Heart right ventricle (tissue), 16 donors: ENCODE data around the gene NDFIP1. TPM values are rescaled to one million over a fixed set of nuclear protein-coding genes. Genes with fewer than 3 reads are reported as not detected.

Experiments used
- ATAC-seq, 8 donors: fragments of 200-7000 bp; cut with Tn5 transposase; one replicate each; pipeline ENCODE4 v1.9.1; 2020; ENCODE audit warnings: mild to moderate bottlenecking in 8 of 8, moderate library complexity in 8 of 8, moderate number of reproducible peaks in 1 of 8
- DNase-seq, 2 donors: peaks; one replicate each; pipeline ENCODE4 v3.0.0-alpha.2; 2020
- H3K27ac ChIP-seq, 10 donors: fragments of 200-600 bp; sonication (generic) in 2 of 10; one replicate each; pipeline versions ENCODE4 v1.5.0 to v1.8.0; 2020 to 2022; ENCODE audit warnings: mild to moderate bottlenecking in 3 of 10
- H3K27me3 ChIP-seq, 7 donors: fragments of 200-600 bp; one replicate each; pipeline ENCODE4 v1.8.0; 2021 to 2022; ENCODE audit warnings: mild to moderate bottlenecking in 2 of 7
- H3K36me3 ChIP-seq, 9 donors: fragments of 200-600 bp; sonication (generic) in 1 of 9; one replicate each; pipeline versions ENCODE4 v1.5.0 to v1.8.0; 2020 to 2022; ENCODE audit warnings: mild to moderate bottlenecking in 2 of 9
- H3K4me1 ChIP-seq, 9 donors: fragments of 200-600 bp; sonication (generic) in 1 of 9; one replicate each; pipeline versions ENCODE4 v1.5.0 to v1.8.0; 2020 to 2022; ENCODE audit warnings: mild to moderate bottlenecking in 4 of 9
- H3K4me3 ChIP-seq, 10 donors: fragments of 200-600 bp; sonication (generic) in 2 of 10; one replicate each; pipeline versions ENCODE4 v1.5.0 to v1.8.0; 2020 to 2022; ENCODE audit warnings: mild to moderate bottlenecking in 7 of 10, moderate library complexity in 2 of 10
- H3K9me3 ChIP-seq, 11 donors: fragments of 200-600 bp in 10 of 11; sonication (generic) in 2 of 11; one replicate each; pipeline versions ENCODE4 v1.5.0 to v1.8.0; 2013 to 2022; ENCODE audit warnings: mild to moderate bottlenecking in 2 of 11, control low read depth in 1 of 11, moderate library complexity in 1 of 11
- WGBS, 2 donors: extraction: QIAGEN DNeasy Blood & Tissue Kit; methylation state at CpG; one replicate each; pipeline ENCODE4 v1.1.7; 2013; ENCODE audit warnings: inconsistent platforms in 1 of 2; 5-methylcytosine and 5-hydroxymethylcytosine counted together
- intact Hi-C, 10 donors: fragments of 100-400 bp; cut with DNase I; formaldehyde crosslinking; loops; one replicate each; pipeline versions ENCODE4 v1.11.1 to v1.14.2; 2022
- polyA plus RNA-seq, 2 donors: library from polyadenylated mRNA; stranded (reverse); fragments of 200-250 nt; gene quantifications; one replicate each; pipeline ENCODE4 v1.2.3, GENCODE V29; 2013
- total RNA-seq, 10 donors: library from RNA; stranded (reverse); fragmentation: NEBNext Ultra II Directional in 3 of 10; extraction: Animal tissue kit (Norgen Biotek cat#: 25700) in 3 of 10; gene quantifications; one replicate each; pipeline versions ENCODE4 v1.2.1 to v1.2.4, GENCODE V29; 2021 to 2023
- TF ChIP-seq, protein P1 (sequence below), 9 donors: fragments of 200-600 bp; sonication (generic) in 2 of 9; IDR thresholded peaks; one replicate each; pipeline versions ENCODE4 v1.5.0 to v1.8.0; 2021 to 2022; ENCODE audit warnings: antibody characterized with exemption in 9 of 9, mild to moderate bottlenecking in 5 of 9, moderate library complexity in 1 of 9
- donor health status: Arrhythmogenic right ventricular cardiomyopathy.
- donor health status: ischemic (EF 13 %, LVEDD 7.1; RV severe dilation, severe dysfunction).
- donor health status: healthy with polysubstance abuse.
- donor health status: DM: no; HTN: yes; CAD: no.
- donor health status: DM: no; HTN: no; CAD: no.
- donor health status: ischemic (EF 25% LVEDD 6.9; RV normal size, moderate dysfunction).
- donor health status: ischemic (EF 25% LVEDD 5.7; RV mildly dilated, moderate dysfunction).
- donor health status: healthy.
- donor health status: DM: yes; HTN: yes; CAD: no.
- donor health status: Ischemic cardiomyopathy.
- donor health status: ischemic (EF 35%, LVEDD 5.7; RV mildly dilated, moderate dysfunction).
- donor health status: nonischemic (EF 11% LVEDD 7.7; RV severe dilation, severe dysfunction).
- donor health status: DM: yes; HTN: yes; CAD: no.
- donor health status: PGD.
- donor health status: ischemic (EF 29% LVEDD 5.4; RV normal size, mild dysfunction).
- donor health status: nonischemic (EF 23%, LVEDD 6.1; RV moderate dilation, normal function).

Gene NDFIP1
- total and polyA plus RNA-seq, 12 donors, result 25.2 to 67.4 (median 58.9) TPM

DNA sequence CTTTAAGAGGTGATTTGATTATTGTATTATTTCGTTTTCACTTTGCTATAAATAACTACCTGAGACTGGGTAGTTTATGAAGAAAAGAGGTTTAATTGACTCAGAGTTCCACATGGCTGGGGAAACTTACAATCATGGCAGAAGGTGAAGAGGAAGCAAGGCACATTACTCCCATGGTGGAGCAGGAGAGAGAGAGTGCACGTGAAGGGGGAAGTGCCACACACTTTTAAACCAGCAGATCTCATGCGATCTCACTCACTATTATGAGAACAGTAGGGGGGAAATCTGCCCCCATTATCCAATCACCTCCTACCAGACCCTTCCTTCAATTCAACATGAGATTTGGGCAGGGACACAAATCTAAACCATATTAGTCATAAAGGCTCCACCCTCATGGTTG is 36.1 kb upstream of the NDFIP1 start:
- no peaks in the 10 kb centered on the region for H3K36me3 ChIP-seq
- TF ChIP-seq, protein P1, sequence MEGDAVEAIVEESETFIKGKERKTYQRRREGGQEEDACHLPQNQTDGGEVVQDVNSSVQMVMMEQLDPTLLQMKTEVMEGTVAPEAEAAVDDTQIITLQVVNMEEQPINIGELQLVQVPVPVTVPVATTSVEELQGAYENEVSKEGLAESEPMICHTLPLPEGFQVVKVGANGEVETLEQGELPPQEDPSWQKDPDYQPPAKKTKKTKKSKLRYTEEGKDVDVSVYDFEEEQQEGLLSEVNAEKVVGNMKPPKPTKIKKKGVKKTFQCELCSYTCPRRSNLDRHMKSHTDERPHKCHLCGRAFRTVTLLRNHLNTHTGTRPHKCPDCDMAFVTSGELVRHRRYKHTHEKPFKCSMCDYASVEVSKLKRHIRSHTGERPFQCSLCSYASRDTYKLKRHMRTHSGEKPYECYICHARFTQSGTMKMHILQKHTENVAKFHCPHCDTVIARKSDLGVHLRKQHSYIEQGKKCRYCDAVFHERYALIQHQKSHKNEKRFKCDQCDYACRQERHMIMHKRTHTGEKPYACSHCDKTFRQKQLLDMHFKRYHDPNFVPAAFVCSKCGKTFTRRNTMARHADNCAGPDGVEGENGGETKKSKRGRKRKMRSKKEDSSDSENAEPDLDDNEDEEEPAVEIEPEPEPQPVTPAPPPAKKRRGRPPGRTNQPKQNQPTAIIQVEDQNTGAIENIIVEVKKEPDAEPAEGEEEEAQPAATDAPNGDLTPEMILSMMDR (IDR thresholded peaks at IDR 0.05), result no peak
- no peak overlapping the region for H3K27ac ChIP-seq
- no peaks in the 10 kb centered on the region for H3K27me3 ChIP-seq
- no peaks in the 10 kb centered on the region for H3K9me3 ChIP-seq
- H3K4me3 ChIP-seq, result no peak overlapping the region
- 68 to 69% methylated on average over 3 of the region's 3 CpGs for WGBS, 2 donors
- DNase-seq (no peak), ATAC-seq (no peak)
- intact Hi-C loops, result no loop called here
- no peaks in the 10 kb centered on the region for H3K4me1 ChIP-seq

DNA sequence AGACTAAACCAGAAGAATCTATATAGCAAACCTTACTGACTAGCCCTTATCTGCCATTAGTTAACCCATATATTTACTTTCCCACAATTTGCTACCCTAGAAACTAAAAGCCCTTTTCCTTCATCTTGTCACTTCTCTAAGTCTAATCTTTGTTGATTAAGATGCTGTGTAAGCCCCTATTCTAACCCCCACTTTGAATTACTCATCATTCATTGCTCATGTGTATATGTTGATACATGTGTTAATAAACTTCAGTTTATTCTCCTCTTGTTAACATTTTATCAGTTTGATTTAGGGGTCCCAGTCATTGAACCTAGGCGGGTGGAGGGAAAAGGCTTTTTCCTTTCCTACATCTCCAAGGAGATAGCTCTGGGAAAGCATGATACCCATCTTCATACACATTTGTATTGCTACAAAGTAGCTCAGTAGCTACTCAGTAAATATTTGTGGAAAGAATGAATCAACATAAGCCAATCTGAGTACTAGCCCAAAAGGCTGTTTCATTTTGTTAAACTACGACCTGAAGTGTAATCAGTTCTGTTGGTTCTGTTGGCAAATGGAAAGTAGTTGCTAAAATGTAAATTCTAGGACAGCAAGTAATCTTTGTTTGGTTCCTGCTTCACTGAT is 35.1 kb upstream of the NDFIP1 start:
- intact Hi-C loops, result no loop called here
- H3K9me3 ChIP-seq, result no peaks in the 10 kb centered on the region
- DNase-seq (no peak), ATAC-seq (no peak)
- H3K4me3 ChIP-seq, result no peak overlapping the region
- H3K36me3 ChIP-seq, result no peaks in the 10 kb centered on the region
- no peak overlapping the region for H3K27ac ChIP-seq
- TF ChIP-seq, protein P1 (IDR thresholded peaks at IDR 0.05), result no peak
- WGBS, 2 donors, result 94 to 95% methylated on average over 2 of the region's 2 CpGs
- no peaks in the 10 kb centered on the region for H3K27me3 ChIP-seq
- H3K4me1 ChIP-seq, result no peaks in the 10 kb centered on the region

DNA sequence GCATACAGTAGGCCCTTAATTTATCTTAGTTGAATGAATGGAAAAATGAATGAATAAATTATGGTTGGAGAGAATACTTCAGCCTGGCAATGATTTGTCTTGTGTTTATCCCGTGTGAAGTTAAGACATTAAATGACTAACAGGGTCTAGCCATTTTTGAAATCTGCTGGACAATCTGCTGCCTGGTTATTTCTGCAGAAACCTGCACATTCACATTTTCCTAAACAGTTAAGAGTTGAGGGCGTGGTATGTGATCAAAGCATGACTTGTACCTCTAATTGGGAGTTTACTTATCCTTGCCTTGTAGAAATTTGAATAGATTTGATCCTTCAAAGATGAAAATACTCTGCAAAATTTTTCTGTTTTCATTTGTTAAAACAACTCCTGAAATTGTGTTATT is 34.6 kb upstream of the NDFIP1 start:
- TF ChIP-seq, protein P1 (IDR thresholded peaks at IDR 0.05), result no peak
- Histone ChIP-seq H3K27ac (no peak overlapping the region), H3K4me3 (no peak overlapping the region), H3K36me3 (no peaks in the 10 kb centered on the region), H3K9me3 (no peaks in the 10 kb centered on the region), H3K27me3 (no peaks in the 10 kb centered on the region), H3K4me1 (no peaks in the 10 kb centered on the region)
- DNase-seq (no peak), ATAC-seq (no peak)
- 94 to 95% methylated on average over 2 of the region's 2 CpGs for WGBS, 2 donors
- intact Hi-C loops, result no loop called here

DNA sequence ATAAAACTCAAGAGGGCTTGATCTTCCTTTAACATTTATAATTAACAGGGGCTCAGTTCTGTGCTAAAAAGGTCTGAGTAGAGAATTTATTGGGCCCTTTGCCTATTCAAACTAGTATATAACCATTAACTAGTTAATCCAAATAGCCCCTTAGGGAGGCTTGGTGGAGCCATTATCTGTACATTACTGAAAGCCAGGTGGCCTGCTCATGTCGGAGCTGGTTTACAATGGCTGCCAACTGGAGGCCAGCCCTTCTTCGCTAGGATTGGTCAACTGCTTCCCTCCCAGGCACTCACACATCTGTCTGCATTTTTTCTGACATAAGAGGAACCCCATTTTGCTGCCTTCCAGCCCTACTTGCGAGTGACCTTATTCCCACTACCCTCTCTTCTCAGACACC is 30.4 kb upstream of the NDFIP1 start:
- H3K27ac ChIP-seq, result no peak overlapping the region
- H3K4me3 ChIP-seq, result no peak overlapping the region
- no peaks in the 10 kb centered on the region for H3K36me3 ChIP-seq
- no peak for ATAC-seq
- no peak for DNase-seq
- TF ChIP-seq, protein P1 (IDR thresholded peaks at IDR 0.05), result no peak
- 83 to 87% methylated on average over 3 of the region's 3 CpGs for WGBS, 2 donors
- H3K9me3 ChIP-seq, result no peaks in the 10 kb centered on the region
- intact Hi-C loops, result no loop called here
- H3K4me1 ChIP-seq, result no peaks in the 10 kb centered on the region
- H3K27me3 ChIP-seq, result no peaks in the 10 kb centered on the region
